Activated T-cell treated with anti-CD3 and anti-CD28 coated beads, Interleukin-2, amount 50 U/mL, for 48 hours (primary cell): ENCODE data around the gene U2SURP.
A peak's percentile ranks its signal among the peaks of the same experiment; 100 is the strongest.
"Not testable (repeated sequence)": the region's sequence is repeated elsewhere in the genome, so short reads cannot be mapped to it uniquely, and the experiment has no call there.

Experiments
- DNase-seq, 2 experiments: peaks; one replicate each; pipeline ENCODE4 v3.0.0-alpha.2; 2020

Gene U2SURP

GRCh38 chr3:143073983-143074382, 72.6 kb downstream of the U2SURP start:
- not testable (repeated sequence) for DNase-seq

DNA sequence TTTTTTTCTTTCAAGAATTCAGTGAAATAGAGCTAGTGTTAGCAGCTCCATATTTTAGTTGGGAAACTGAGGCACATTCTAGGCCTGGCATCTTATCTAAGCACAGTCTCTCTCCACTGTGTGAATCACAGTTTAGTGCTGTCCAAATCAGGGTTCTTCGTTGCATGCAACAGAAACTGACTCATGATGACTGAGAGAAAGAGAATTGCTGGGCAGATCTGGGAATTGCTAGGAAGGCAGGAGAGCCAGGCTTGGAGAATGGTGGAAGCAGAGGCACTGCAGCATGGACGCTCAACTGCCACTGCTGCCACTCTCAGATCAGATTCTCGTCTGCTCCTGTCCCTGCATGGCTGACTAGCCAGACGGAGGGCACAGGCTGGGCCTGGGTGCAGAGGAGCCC, 77.5 kb downstream of the U2SURP start:
- DNase-seq: no peak

GRCh38 chr3:143080196-143080595, 78.8 kb downstream of the U2SURP start:
- no peak for DNase-seq

DNA sequence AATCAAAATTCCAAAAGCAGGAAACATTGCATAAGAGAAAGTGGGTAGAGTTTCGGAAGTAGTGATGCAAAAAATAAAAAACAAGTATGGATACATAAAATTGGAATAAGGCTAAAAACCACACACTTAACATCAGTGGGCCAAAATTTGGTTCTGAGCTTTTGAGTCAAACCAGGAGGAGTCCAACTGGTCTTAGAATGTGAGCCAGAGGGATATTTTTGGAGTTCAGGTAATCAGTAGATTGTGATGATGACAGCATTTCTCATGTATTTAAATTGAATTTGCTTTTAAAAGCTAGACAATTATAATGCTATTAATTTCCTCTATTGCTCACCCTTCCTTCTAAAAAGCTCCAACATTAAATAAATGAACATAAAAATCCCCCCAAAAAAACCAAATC, 80.0 kb downstream of the U2SURP start:
- no peak for DNase-seq

DNA sequence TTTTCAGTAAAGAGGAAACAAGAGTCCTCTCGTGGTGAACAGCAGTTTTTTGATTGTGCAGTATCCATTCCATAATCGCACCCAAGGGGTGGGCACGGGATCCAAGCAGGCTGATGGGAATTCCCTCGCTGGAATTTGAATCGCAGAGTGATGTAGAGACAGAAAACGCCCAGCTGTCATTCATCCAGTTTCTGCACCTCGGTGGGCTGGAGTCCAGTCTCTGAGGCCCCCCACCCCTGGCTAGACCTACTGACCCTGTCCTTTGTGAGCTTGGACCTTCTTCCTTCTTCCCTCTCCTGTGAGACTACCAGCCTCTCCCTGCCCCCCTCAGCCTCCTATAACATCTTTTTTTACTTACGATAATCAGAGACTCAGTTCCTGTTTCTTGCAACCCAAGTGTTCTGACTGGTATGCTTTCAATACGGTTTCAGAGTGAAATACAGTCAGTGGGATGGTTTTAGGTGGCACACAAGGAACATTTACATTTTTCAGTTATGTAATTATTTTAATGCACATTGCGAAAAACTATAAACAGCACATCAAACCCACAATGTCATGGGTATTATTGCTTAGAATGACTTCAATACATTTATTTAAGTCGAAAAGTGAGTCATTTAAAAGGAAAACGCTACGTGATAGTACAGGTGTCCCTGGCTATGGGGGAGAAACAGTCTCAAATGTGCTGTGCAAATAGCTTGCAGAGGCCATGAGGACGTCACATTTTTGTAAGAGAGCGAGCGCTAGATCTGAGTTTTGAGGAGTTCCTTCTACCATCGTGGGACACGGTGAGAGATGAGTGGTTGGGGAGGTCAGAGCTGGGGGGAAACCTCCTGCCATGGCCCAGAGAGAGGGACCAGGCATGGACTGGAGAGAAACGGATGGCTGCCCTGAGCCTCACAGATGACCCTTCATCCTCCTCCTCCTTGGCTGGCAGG, 80.7 kb downstream of the U2SURP start:
- peak; percentile 37 to 50 for DNase-seq

GRCh38 chr3:143083781-143084180, 82.4 kb downstream of the U2SURP start:
- DNase-seq: no peak

DNA sequence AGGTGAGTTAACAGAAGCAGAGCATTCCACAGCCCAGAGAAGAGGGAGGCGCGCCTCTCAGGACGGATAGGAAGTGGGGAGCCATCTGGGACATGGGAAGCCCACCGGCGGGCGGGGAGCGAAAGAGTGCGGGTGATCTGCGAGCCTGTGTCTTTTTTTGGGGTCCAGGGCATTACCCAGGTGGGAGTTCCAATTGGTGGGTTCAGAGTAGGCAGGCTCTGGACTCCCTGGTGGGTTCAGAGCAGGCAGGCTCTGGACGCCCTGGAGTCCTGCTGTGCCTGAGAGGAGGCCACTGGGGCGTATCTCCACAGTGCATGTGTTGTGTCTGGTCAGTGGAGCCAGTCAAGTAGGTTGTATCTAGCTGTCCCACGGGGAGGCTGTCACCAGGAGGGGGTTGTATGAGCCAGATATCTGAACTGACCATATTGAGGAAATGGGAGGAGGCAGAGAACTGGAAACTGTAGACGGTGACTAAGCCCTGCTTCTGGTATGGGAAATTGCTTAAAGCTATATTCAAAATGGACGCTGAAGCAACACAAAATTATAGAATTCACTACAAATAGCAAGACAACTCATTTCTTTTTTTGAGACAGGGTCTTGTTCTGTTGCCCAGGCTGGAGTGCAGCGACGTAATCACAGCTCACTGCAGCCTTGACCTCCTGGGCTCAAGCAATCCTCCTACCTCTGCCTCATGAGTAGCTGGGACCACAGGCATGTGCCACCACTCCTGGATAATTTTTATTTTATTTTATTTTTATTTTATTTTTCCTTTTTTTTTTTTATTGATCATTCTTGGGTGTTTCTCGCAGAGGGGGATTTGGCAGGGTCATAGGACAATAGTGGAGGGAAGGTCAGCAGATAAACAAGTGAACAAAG, 83.7 kb downstream of the U2SURP start:
- DNase-seq: no peak

DNA sequence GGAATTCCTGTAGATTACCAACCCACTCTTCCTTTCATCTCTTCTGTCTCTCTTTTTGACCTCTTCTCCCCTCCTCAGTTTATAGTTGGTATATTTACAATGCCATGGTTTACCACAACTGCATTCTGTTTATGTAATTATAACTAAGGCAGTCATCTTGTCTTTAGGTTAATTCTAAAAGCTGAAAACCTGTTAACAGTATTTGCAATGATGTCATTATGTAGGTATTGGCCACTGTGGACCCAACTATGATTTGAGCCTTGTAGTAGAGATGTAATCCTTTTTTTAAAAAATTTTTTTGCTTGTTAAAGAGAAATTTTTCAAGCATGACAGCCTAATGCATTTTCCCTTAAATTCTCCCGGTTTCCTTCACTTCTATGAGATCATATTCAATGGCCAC, 87.5 kb downstream of the U2SURP start:
- DNase-seq: no peak

DNA sequence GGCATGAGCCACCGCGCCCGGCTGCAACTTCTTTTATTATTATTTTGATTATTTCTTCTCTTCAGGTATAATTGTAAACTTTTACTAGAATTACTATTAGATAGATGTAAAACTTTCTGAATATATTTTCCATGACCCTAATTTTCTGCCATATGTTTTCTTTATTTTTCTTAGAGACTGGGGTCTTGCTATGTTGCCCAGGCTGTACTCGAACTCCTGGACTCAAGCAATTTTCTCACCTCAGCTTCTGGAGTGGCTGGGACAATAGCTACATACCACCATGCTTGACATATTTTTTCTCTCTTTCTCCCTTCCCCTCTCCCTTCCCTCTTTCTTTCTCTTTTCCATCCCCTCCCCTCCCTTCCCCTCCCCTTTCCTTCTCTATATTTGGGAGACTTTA, 88.6 kb downstream of the U2SURP start:
- no peak for DNase-seq

DNA sequence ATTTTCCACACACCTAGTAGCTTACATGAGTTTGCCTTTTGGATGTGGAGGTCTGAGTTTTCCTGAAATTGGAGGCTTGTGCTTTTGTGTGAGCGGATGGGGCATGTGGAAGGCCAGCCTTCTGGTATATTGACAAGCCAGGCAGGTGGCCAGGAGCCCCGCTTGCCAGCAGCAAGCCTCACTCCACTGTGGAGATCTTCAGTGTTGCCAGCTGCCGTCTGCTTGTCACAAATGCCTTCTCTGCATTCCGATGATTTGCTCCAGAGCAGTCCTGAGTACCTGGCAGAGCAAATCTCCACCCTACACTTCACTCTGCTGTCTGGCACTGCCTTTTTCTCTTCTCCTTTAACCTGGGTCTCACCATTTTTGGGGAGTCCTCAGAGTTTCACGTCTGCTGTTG, 89.1 kb downstream of the U2SURP start:
- DNase-seq: no peak

GRCh38 chr3:143090976-143091837, 89.8 kb downstream of the U2SURP start:
- no peak for DNase-seq

GRCh38 chr3:143092191-143092590, 90.8 kb downstream of the U2SURP start:
- DNase-seq: no peak

GRCh38 chr3:143095813-143096212, 94.4 kb downstream of the U2SURP start:
- DNase-seq: no peak

DNA sequence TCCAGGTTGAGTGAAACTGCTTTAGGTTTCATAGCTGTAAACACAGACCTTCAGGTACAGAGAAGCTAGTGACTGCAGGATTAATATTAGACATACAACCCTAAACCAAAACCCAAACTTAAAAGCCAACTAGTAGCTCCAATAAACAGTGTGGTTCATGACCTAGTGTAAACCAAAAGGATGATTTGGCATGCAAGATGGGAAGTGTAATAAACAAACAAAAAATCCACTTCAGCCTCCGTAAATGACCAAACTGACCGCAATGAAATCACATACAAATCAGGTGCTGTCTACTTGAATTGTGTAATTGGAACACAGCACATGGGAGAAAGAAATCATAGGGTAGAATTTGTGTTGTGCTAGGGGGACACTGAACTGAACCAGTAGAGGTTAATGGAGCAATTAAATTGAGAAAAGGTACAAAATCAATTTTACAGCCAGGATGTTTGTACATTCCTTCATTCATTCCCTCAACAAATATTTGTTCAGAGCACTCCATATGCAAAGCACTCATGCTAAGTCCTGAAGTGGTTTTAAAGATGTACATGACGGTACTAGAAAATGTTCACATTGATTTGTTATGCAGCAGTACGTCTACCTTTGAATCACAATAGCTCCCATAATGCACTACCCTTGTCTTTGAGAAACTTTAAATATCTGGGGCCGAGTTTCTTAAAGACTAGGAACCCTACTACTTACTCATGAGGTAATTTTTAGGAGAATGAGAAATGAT, 96.8 kb downstream of the U2SURP start:
- no peak for DNase-seq

GRCh38 chr3:143099210-143099609, 97.8 kb downstream of the U2SURP start:
- no peak for DNase-seq

GRCh38 chr3:143099690-143100089, 98.3 kb downstream of the U2SURP start:
- no peak for DNase-seq

DNA sequence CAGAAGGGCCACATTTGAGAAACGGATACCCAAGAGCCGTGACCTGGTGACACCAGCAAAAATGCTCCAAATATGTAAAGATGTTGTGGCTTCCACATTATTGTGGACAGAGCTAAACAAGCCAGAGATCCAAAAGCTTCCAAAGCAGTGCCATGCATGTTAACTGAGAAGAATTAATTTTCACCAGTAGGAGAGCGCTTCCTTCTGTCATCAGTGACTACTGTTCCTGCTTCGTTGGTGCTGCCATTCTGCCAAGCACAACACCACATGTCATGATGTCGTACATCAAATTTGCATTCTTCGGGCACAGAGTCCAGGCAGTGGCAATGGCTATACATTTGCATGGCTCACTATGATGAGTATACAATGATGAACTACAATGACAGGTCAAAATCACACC, 99.1 kb downstream of the U2SURP start:
- DNase-seq: no peak

DNA sequence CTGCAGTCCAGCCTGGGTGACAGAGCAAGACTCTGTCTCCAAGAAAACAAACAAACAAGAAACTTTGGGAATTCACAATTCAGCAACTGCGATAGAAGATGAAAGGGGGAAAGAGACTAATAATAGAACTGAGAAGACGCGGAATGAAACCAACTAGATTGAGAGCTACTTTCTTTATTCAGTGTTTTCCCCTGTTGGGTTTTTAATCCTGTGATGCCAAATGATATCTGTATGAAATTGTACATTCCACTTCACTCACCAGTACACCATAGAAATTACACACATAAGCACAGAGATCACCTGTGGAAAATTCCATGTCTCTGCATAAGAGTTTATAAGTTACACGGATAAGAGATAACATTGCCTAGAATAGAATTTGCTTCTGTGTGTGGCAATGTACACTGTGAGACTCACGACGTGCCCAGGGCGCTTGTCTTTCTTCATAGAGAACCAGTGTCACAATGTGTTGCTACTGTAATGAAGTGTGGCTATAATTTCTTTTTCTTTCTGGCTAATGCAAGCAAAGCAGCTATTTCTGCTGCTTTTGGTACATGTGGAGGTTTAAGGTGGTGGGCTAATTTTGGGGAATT, 100.5 kb downstream of the U2SURP start:
- DNase-seq: no peak

DNA sequence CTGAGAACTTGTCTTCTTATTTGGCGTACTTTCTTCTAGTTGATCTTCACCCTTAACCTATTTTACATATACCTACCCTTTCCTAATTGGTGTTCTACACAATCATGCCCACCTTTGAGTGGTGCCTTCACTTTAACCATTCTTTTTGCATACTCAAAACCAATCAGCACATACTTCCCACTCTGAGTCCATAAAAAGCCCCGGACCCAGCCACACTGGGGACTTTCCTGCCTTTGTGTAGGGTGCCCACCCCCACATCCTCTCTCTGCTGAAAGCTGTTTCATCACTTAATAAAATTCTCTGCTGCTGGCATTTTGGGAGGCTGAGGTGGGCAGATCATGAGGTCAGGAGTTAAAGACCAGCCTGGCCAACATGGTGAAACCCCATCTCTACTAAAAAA, 102.3 kb downstream of the U2SURP start:
- DNase-seq: no peak

DNA sequence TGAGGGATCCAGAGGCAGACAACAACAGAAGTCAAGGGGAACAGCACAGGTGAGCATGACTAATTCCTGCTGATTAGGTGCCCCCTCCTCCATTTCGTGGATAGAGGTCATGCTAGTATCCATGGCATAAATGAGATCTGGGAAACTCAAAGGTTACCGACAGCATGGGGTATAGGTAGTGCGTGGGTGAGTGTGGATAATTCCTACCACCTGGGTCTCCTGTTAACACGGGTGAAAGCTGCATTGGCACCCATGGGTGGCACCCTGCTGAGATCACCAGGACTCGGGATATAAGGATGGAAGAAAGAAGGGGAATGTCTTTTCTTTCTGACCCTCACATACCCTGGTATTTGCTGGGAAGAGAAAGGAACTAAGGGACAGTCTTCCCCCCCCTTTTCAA, 103.8 kb downstream of the U2SURP start:
- no peak for DNase-seq

GRCh38 chr3:143109861-143110260, 108.5 kb downstream of the U2SURP start:
- DNase-seq: no peak
